Activated CD4-positive, alpha-beta memory T cell treated with anti-CD3 and anti-CD28 coated beads, Interleukin-2, amount 10 ng/mL, durations not matched to agents 7 days and 5 days (primary cell): Measurements from ENCODE around the gene SMAD5. TPM values are rescaled to one million over a fixed set of nuclear protein-coding genes. Genes with fewer than 3 reads are reported as not detected.

Experiments used
- CTCF ChIA-PET: fragments of 350-600 bp; sonication (Branson Sonifier 250); formaldehyde crosslinking; loops from one replicate; lab custom pipeline; 2021; ENCODE audit warnings: antibody characterized with exemption, inconsistent platforms; lab: Charles Lee
- POLR2A ChIA-PET: fragments of 350-600 bp; sonication (Branson Sonifier 250); formaldehyde crosslinking; loops from one replicate; lab custom pipeline; 2021; ENCODE audit warnings: antibody characterized with exemption; lab: Charles Lee
- DNase-seq: peaks from one replicate; pipeline ENCODE4 v3.0.0-alpha.2; 2020
- H3K27ac Mint-ChIP-seq: one replicate; pipeline ENCODE4 v1.8.0; 2021; ENCODE audit warnings: mild to moderate bottlenecking, mixed read lengths
- H3K27me3 Mint-ChIP-seq: one replicate; pipeline ENCODE4 v1.8.0; 2021; ENCODE audit warnings: mixed read lengths
- H3K36me3 Mint-ChIP-seq: one replicate; pipeline ENCODE4 v1.8.0; 2021; ENCODE audit warnings: low read depth, mixed read lengths
- H3K4me1 Mint-ChIP-seq: one replicate; pipeline ENCODE4 v1.8.0; 2021; ENCODE audit warnings: mixed read lengths
- H3K4me3 Mint-ChIP-seq: one replicate; pipeline ENCODE4 v1.8.0; 2021; ENCODE audit warnings: mild to moderate bottlenecking, mixed read lengths
- H3K9me3 Mint-ChIP-seq: one replicate; pipeline ENCODE4 v1.8.0; 2021; ENCODE audit warnings: mixed read lengths
- total RNA-seq, 2 experiments: library from RNA; stranded (reverse); gene quantifications; one replicate each; pipeline ENCODE4 v1.2.3, GENCODE V29; 2021

SMAD5 gene
- total RNA-seq, result 10 to 100 TPM; 11.5 to 11.8 TPM

GRCh38 chr5:136132557-136133221 lies at the start of gene SMAD5:
Gene SMAD5 (plus strand): TSS chr5:136132845. CDS start chr5:136153761, 20,916 bp downstream.
- CTCF ChIA-PET, result interaction anchor here (0.9 to 2.1 kb wide), 6 partner anchors 8 to 241 kb away, joined by 3 to 7 read pairs (median 4); no protein-coding TSS in a partner anchor
- peak within 1 kb of the TSS; percentile 85 for H3K4me3 Mint-ChIP-seq
- H3K36me3 Mint-ChIP-seq, result no peaks in the 10 kb centered on the region
- H3K9me3 Mint-ChIP-seq, result no peaks in the 10 kb centered on the region
- H3K27ac Mint-ChIP-seq, result peak within 1 kb of the TSS; percentile 71
- peak; percentile 84 for DNase-seq
- peaks cover 40% of the 10 kb centered on the region for H3K27me3 Mint-ChIP-seq
- peaks cover 22% of the 10 kb centered on the region for H3K4me1 Mint-ChIP-seq
- POLR2A ChIA-PET, result no interaction called here

GRCh38 chr5:136084698-136085097 lies 47.9 kb upstream of the SMAD5 start:
- Mint-ChIP-seq H3K9me3 (no peaks in the 10 kb centered on the region), H3K27ac (no peak overlapping the region), H3K36me3 (no peaks in the 10 kb centered on the region), H3K27me3 (peaks cover 29% of the 10 kb centered on the region), H3K4me1 (peaks cover 5% of the 10 kb centered on the region), H3K4me3 (no peak overlapping the region)
- ChIA-PET POLR2A (no interaction called here), CTCF (no interaction called here)
- no peak for DNase-seq

DNA sequence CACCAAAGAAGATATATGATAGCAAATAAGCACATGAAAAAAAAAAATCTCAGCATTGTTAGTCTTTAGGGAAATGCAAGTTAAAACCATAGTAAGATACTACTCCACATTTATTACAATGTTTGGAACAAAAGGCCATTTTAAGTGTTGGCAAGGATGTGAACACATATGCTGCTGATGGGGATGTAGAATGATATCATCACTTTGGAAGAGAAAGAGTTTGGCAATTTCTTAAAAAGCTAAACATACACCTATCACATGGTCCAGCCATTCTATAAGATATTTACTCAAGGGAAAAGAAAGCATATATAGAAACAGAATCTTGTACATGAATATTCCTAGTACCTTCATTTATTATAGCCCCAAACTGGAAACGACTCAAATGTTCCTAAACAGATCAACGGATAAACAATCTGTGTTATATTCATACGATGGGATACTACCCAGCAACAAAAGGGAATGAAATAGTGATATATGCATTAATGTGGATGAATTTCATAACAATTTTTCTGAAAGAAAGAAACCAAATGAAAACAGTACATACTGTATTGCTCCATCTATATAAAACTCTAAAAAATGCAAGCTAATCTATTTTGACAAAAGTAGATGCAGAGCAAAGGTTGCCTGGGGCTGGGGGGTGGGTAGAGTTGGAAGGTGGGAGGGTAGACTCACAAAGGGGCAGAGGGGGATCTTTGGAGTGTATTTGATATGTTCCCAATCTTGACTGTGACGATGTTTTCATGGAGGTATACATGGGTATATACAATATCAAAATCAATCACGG lies 45.7 kb upstream of the SMAD5 start:
- H3K27me3 Mint-ChIP-seq, result peaks cover 21% of the 10 kb centered on the region
- no peak overlapping the region for H3K4me3 Mint-ChIP-seq
- H3K9me3 Mint-ChIP-seq, result no peaks in the 10 kb centered on the region
- H3K36me3 Mint-ChIP-seq, result no peaks in the 10 kb centered on the region
- no peaks in the 10 kb centered on the region for H3K4me1 Mint-ChIP-seq
- POLR2A ChIA-PET, result no interaction called here
- no peak overlapping the region for H3K27ac Mint-ChIP-seq
- CTCF ChIA-PET, result interaction anchor here (0.7 kb wide), 1 partner anchor 12 kb away, joined by 3 read pairs; no protein-coding TSS in a partner anchor
- DNase-seq, result no peak

DNA sequence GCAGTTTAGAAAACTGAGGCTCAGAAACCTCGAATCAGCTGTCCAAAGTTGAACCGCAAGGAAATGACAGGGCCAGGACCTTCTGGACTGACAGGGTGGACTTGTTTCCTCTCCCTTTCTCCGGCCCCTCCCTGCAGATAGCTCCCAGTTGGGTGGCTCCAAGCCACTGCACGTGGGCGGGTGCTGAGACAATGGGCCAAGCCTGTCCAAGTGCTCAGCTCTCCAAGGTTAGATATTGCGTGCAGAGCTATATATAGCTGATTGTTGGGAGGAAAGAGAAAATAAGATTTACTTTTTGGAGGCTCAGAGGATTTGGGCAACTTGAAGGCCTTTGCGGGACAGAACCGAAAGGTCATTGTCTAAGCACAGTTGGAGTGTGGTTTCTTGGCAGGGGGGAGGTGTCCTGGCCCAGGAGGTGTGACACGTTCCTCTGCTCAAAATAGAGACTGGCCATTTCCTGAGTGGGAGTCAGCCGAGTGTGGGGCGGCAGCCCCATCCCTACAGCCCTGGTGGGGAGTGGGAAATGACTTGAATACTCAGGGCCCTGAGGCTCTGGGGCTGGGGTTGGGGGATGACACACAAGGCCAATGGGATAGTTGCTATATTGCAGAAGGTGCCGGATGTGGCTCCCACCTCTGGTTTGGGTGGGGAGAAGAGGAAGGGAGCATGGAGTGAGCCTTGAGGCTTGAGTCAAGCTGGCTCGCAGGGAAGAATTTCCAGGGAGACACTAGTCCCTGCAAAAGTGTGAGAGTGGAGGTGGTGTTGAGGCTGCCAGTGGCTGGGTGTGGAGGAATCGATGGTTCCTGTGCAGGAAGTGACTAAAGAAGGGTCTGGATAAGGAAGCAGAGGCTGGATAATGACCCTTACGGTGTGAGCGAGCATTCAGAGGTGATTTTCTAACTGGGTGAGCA lies 44.4 kb upstream of the SMAD5 start:
- no peaks in the 10 kb centered on the region for H3K36me3 Mint-ChIP-seq
- ChIA-PET POLR2A (no interaction called here), CTCF (no interaction called here)
- H3K4me3 Mint-ChIP-seq, result no peak overlapping the region
- no peaks in the 10 kb centered on the region for H3K9me3 Mint-ChIP-seq
- no peak overlapping the region for H3K27ac Mint-ChIP-seq
- peaks cover 21% of the 10 kb centered on the region for H3K27me3 Mint-ChIP-seq
- DNase-seq, result no peak
- no peaks in the 10 kb centered on the region for H3K4me1 Mint-ChIP-seq

- no peaks in the 10 kb centered on the region for H3K36me3 Mint-ChIP-seq
- H3K27me3 Mint-ChIP-seq, result peaks cover 22% of the 10 kb centered on the region
- CTCF ChIA-PET, result no interaction called here
- POLR2A ChIA-PET, result no interaction called here
- H3K4me3 Mint-ChIP-seq, result no peak overlapping the region
- no peaks in the 10 kb centered on the region for H3K4me1 Mint-ChIP-seq
- no peak for DNase-seq
- no peaks in the 10 kb centered on the region for H3K9me3 Mint-ChIP-seq
- H3K27ac Mint-ChIP-seq, result no peak overlapping the region
These were observed 42.9 kb upstream of the SMAD5 start for GRCh38 chr5:136089791-136090190.

- Mint-ChIP-seq H3K27ac (no peak overlapping the region), H3K36me3 (no peaks in the 10 kb centered on the region), H3K4me3 (no peak overlapping the region), H3K4me1 (no peaks in the 10 kb centered on the region), H3K9me3 (no peaks in the 10 kb centered on the region), H3K27me3 (peaks cover 24% of the 10 kb centered on the region)
- no peak for DNase-seq
- POLR2A ChIA-PET, result no interaction called here
- CTCF ChIA-PET, result no interaction called here
These were observed 42.3 kb upstream of the SMAD5 start for GRCh38 chr5:136090319-136090718.

- H3K4me1 Mint-ChIP-seq, result no peaks in the 10 kb centered on the region
- H3K36me3 Mint-ChIP-seq, result no peaks in the 10 kb centered on the region
- no peak overlapping the region for H3K4me3 Mint-ChIP-seq
- ChIA-PET CTCF (no interaction called here), POLR2A (no interaction called here)
- no peak for DNase-seq
- H3K27ac Mint-ChIP-seq, result no peak overlapping the region
- H3K27me3 Mint-ChIP-seq, result peaks cover 21% of the 10 kb centered on the region
- H3K9me3 Mint-ChIP-seq, result no peaks in the 10 kb centered on the region
These were observed 38.3 kb upstream of the SMAD5 start for GRCh38 chr5:136094189-136094912.

DNA sequence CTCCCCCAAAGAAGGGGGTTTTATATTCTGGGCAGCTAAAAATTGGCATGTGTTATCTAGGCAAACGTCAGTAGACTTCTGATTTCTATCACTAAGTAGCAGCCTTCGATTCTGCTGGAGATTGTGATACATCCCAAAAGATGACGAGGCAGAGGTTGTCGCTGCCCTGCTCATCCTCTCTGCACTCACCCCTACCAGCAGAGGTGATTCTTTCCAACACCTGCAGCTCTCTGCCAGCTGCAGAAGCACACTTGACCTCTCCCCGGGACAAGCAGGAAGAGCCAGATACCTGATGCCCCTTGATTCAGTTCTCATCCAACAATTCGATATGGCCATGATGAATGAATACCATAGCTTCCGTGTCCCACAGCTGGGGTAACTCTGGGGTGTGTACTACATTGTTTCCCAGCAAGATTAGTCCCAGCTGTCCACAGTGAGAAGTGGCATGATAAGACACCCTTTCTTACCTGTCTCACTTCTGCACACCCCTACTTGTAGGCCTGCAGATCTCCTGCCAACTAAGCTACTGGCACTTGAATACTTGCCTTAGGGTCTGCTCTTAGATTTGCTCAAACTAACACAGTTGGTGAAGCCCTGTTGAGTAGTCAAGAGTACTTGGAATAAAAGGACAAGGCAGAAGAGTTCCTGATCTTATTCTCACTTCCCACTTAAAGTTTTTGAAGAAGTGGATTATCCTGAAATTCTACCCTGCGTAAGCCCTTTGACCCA lies 37.6 kb upstream of the SMAD5 start:
- no peaks in the 10 kb centered on the region for H3K36me3 Mint-ChIP-seq
- no peak overlapping the region for H3K27ac Mint-ChIP-seq
- DNase-seq, result no peak
- POLR2A ChIA-PET, result no interaction called here
- no peaks in the 10 kb centered on the region for H3K9me3 Mint-ChIP-seq
- H3K27me3 Mint-ChIP-seq, result peaks cover 19% of the 10 kb centered on the region
- CTCF ChIA-PET, result no interaction called here
- no peaks in the 10 kb centered on the region for H3K4me1 Mint-ChIP-seq
- no peak overlapping the region for H3K4me3 Mint-ChIP-seq

- no peaks in the 10 kb centered on the region for H3K9me3 Mint-ChIP-seq
- DNase-seq, result no peak
- no peaks in the 10 kb centered on the region for H3K4me1 Mint-ChIP-seq
- no peak overlapping the region for H3K27ac Mint-ChIP-seq
- no peak overlapping the region for H3K4me3 Mint-ChIP-seq
- H3K36me3 Mint-ChIP-seq, result no peaks in the 10 kb centered on the region
- ChIA-PET POLR2A (no interaction called here), CTCF (no interaction called here)
- peaks cover 17% of the 10 kb centered on the region for H3K27me3 Mint-ChIP-seq
These were observed 34.5 kb upstream of the SMAD5 start for GRCh38 chr5:136098176-136098575.

DNA sequence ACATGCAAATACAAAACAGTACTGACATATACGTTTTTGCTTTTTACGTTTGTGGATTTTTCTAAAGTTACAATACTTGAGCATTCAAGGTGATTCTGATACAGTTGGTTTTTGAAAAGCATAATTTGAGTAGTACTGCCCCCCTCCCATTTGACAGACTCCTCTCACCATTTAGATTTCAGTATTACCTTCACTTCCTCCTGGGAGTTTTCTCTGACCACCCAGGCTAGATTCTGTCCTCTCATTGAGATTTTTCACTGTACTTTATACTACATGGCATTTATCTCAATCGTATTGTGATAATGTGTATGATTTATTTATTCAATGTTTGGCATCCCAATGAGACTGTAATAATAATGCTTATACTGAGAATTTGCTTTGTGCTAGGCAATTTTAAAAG lies 32.8 kb upstream of the SMAD5 start:
- peaks cover 16% of the 10 kb centered on the region for H3K27me3 Mint-ChIP-seq
- no peaks in the 10 kb centered on the region for H3K9me3 Mint-ChIP-seq
- ChIA-PET POLR2A (no interaction called here), CTCF (no interaction called here)
- H3K27ac Mint-ChIP-seq, result no peak overlapping the region
- no peak overlapping the region for H3K4me3 Mint-ChIP-seq
- H3K4me1 Mint-ChIP-seq, result no peaks in the 10 kb centered on the region
- no peak for DNase-seq
- no peaks in the 10 kb centered on the region for H3K36me3 Mint-ChIP-seq

DNA sequence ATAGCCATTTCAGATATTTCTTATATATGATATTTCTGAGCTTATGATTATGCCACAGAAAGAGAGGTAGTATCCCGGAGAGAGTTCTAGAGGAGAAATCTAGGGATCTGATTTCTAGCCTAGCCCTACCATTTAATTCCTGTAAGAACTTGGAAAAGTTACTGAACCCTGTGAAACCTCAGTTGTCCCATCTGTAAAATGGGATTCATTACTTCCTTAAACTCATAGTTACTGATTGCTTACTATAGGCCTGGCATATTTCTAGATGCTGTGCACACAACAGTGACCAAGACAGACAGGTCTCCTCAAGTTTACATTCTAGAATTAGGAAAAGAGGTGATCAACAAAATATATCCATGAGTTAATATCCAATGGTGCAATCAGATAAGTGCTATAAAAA lies 30.8 kb upstream of the SMAD5 start:
- CTCF ChIA-PET, result no interaction called here
- H3K4me3 Mint-ChIP-seq, result no peak overlapping the region
- H3K36me3 Mint-ChIP-seq, result no peaks in the 10 kb centered on the region

GRCh38 chr5:136103118-136103517 lies 29.5 kb upstream of the SMAD5 start:
- Mint-ChIP-seq H3K36me3 (no peaks in the 10 kb centered on the region), H3K27me3 (peaks cover 11% of the 10 kb centered on the region), H3K4me3 (no peak overlapping the region), H3K4me1 (no peaks in the 10 kb centered on the region), H3K9me3 (no peaks in the 10 kb centered on the region), H3K27ac (no peak overlapping the region)
- ChIA-PET POLR2A (no interaction called here), CTCF (no interaction called here)
- no peak for DNase-seq

More for the DNA sequence above, 30.8 kb upstream of the SMAD5 start:
- Mint-ChIP-seq H3K4me1 (no peaks in the 10 kb centered on the region), H3K27me3 (peaks cover 9% of the 10 kb centered on the region), H3K27ac (no peak overlapping the region), H3K9me3 (no peaks in the 10 kb centered on the region)
- POLR2A ChIA-PET, result no interaction called here
- DNase-seq, result no peak
